Chondrocyte (in vitro differentiated cells): Measurements from ENCODE around the gene POLR2J. TPM values are rescaled to one million over a fixed set of nuclear protein-coding genes. Genes with fewer than 3 reads are reported as not detected.
"Not testable (repeated sequence)": the region's sequence is repeated elsewhere in the genome, so short reads cannot be mapped to it uniquely, and the experiment has no call there.

Experiments used
- DNase-seq: peaks from one replicate; pipeline ENCODE4 v3.0.0; 2021; ENCODE audit warnings: mixed read lengths, low spot score
- H3K27ac Mint-ChIP-seq: one replicate; pipeline ENCODE4 v1.8.0; 2021; ENCODE audit warnings: mild to moderate bottlenecking, moderate library complexity, mixed read lengths; ENCODE audit not compliant: unreplicated experiment
- H3K27me3 Mint-ChIP-seq: 2 replicates; pipeline ENCODE4 v1.8.0; 2021; ENCODE audit warnings: low read depth, mixed read lengths
- H3K36me3 Mint-ChIP-seq: 2 replicates; pipeline ENCODE4 v1.8.0; 2021; ENCODE audit warnings: low read depth, mixed read lengths
- H3K4me1 Mint-ChIP-seq: 2 replicates; pipeline ENCODE4 v1.8.0; 2021; ENCODE audit warnings: low read depth, mild to moderate bottlenecking, mixed read lengths
- H3K4me3 Mint-ChIP-seq: one replicate; pipeline ENCODE4 v1.8.0; 2021; ENCODE audit warnings: mild to moderate bottlenecking, moderate library complexity, mixed read lengths; ENCODE audit not compliant: unreplicated experiment
- H3K9me3 Mint-ChIP-seq: 2 replicates; pipeline ENCODE4 v1.8.0; 2021; ENCODE audit warnings: low read depth, mixed read lengths
- total RNA-seq: library from RNA; stranded (reverse); gene quantifications from 3 replicates; pipeline ENCODE4 v1.2.1, GENCODE V29; 2021
- TF ChIP-seq, protein P1 (sequence below): fragments of 200-600 bp; sonication (generic); IDR thresholded peaks from 2 replicates; pipeline ENCODE4 v1.5.0; 2021; ENCODE audit warnings: antibody characterized with exemption, mild to moderate bottlenecking, moderate library complexity

POLR2J gene
- total RNA-seq, 1 donor from 2014 or later: 36.6 TPM

DNA sequence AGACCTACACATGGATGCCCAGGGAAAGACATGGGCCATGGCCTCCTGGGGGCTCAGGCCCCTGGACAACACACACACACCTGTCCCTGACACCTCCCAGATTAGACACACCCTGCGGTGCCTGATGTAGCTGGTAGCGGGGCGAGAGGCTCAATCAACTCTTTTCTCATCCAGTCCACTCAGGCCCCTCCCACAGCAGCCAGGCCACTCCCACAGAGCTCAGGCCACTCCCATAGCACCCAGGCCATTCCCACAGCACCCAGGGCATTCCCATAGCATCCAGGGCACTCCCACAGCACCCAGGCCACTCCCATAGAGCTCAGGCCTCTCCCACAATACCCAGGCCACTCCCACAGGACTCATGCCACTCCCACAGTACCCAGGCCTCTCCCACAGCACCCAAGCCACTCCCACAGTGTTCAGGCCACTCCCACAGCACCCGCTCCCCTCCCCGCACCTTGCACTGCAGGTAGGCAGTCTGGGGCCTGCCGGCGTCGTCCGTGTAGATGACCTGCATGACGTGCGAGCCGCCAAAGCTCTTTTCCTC lies 11.9 kb upstream of the POLR2J start:
- not testable (repeated sequence) for H3K9me3 Mint-ChIP-seq, H3K4me3 Mint-ChIP-seq, H3K36me3 Mint-ChIP-seq, H3K27me3 Mint-ChIP-seq, H3K4me1 Mint-ChIP-seq, H3K27ac Mint-ChIP-seq
- peak; percentile 37 for DNase-seq

GRCh38 chr7:102484317-102484716 lies 5.6 kb upstream of the POLR2J start:
- not testable (repeated sequence) for H3K27ac Mint-ChIP-seq, DNase-seq, H3K4me3 Mint-ChIP-seq, H3K36me3 Mint-ChIP-seq, H3K9me3 Mint-ChIP-seq, H3K4me1 Mint-ChIP-seq, H3K27me3 Mint-ChIP-seq

GRCh38 chr7:102481962-102482361 lies 3.2 kb upstream of the POLR2J start:
- H3K4me3 Mint-ChIP-seq, H3K27ac Mint-ChIP-seq, H3K9me3 Mint-ChIP-seq, H3K36me3 Mint-ChIP-seq, H3K27me3 Mint-ChIP-seq, H3K4me1 Mint-ChIP-seq: not testable (repeated sequence)
- peak; percentile 58 for DNase-seq

DNA sequence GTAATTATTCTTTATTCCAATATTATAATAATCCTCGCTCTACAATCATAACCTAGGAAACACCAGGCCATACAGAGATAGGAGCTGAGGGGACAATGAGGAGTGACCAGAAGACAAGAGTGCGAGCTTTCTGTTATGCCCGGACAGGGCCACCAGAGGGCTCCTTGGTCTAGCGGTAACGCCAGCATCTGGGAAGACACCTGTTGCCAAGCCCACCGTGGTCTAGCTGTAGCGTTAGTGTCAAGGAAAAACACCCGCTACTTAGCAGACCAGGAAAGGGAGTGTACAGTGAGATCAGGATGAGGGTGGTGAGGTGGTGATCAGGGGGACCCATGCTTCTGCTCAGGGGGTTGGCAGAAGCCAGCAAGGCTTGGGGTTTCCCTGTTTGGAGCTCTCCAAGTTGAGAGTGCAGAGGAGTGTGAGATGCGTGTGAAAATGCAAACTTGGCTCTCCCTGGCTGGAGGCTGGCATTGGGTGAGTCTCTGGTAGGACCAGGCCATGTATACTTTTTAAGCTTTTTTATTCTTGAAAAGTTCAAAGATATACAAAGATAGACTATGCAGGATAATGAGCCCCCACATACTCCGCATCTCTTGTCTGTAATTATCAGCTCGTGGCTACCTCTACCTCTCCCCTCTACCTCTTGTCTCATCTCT lies 1.4 kb upstream of the POLR2J start:
- TF ChIP-seq, protein P1, sequence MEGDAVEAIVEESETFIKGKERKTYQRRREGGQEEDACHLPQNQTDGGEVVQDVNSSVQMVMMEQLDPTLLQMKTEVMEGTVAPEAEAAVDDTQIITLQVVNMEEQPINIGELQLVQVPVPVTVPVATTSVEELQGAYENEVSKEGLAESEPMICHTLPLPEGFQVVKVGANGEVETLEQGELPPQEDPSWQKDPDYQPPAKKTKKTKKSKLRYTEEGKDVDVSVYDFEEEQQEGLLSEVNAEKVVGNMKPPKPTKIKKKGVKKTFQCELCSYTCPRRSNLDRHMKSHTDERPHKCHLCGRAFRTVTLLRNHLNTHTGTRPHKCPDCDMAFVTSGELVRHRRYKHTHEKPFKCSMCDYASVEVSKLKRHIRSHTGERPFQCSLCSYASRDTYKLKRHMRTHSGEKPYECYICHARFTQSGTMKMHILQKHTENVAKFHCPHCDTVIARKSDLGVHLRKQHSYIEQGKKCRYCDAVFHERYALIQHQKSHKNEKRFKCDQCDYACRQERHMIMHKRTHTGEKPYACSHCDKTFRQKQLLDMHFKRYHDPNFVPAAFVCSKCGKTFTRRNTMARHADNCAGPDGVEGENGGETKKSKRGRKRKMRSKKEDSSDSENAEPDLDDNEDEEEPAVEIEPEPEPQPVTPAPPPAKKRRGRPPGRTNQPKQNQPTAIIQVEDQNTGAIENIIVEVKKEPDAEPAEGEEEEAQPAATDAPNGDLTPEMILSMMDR: peak; percentile 64
- H3K36me3 Mint-ChIP-seq, H3K4me3 Mint-ChIP-seq, H3K4me1 Mint-ChIP-seq, H3K9me3 Mint-ChIP-seq, H3K27ac Mint-ChIP-seq, H3K27me3 Mint-ChIP-seq: not testable (repeated sequence)
- peak; percentile 3 for DNase-seq

DNA sequence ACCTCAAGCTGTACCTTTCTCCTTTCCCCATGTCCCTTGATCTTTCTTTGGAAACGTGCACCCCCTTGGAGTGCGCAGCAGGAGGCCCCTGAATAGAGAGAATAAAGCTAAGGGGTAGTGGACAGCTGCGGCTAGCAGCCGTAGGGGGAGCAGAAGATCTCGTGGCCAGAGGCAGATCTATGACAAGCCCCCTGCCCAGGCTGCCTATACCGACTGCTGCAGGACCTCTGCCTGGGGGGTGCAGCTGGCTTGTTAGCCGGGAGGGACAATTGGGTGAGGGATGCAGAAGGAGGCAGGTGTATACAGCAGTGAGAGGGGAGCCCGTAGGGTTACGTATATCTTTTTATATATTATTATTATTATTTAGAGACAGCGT lies 475 bp upstream of the POLR2J start:
- H3K36me3 Mint-ChIP-seq, H3K27me3 Mint-ChIP-seq, H3K4me1 Mint-ChIP-seq, H3K4me3 Mint-ChIP-seq, DNase-seq, H3K27ac Mint-ChIP-seq, H3K9me3 Mint-ChIP-seq: not testable (repeated sequence)

DNA sequence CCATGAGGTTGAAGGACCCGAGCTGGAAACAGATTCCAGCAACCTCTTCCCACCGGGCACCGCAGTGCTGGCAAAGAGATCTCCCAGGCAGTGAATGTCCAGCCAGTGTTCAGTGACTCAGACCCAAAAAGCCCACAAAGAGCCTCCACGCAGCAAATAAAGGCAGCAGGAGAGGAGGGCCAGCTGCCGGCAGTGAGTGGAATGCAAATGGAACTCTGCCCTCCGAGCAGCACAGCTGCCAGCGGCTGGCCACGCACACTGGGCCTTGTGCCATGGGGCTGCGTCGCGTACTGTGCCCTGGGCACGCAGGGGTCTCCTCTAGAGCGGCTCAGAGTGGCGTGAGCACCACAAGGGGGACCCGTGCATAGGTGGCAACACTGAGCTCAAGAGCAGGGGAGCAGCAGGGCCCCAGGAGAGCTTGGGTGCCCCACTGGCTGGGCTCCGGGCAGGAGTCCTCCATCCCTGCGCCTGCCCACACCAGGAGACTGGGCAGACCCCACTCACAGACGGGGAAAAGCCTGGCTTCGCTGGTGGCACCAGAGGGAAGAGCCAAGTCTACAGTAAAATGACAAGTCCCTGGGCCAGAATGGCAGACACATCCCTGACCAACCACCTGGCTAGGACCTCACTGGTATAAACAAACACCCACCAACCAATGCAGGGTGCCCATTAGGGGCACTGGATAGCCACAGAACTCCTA lies 3.8 kb downstream of the POLR2J start:
- H3K27me3 Mint-ChIP-seq, H3K9me3 Mint-ChIP-seq, H3K36me3 Mint-ChIP-seq, H3K4me1 Mint-ChIP-seq, H3K27ac Mint-ChIP-seq, H3K4me3 Mint-ChIP-seq: not testable (repeated sequence)
- DNase-seq: peak; percentile 56

GRCh38 chr7:102474116-102474515 lies 4.6 kb downstream of the POLR2J start:
- H3K9me3 Mint-ChIP-seq, H3K4me1 Mint-ChIP-seq, H3K4me3 Mint-ChIP-seq, H3K27me3 Mint-ChIP-seq, H3K27ac Mint-ChIP-seq, H3K36me3 Mint-ChIP-seq: not testable (repeated sequence)
- peak; percentile 13 for DNase-seq

DNA sequence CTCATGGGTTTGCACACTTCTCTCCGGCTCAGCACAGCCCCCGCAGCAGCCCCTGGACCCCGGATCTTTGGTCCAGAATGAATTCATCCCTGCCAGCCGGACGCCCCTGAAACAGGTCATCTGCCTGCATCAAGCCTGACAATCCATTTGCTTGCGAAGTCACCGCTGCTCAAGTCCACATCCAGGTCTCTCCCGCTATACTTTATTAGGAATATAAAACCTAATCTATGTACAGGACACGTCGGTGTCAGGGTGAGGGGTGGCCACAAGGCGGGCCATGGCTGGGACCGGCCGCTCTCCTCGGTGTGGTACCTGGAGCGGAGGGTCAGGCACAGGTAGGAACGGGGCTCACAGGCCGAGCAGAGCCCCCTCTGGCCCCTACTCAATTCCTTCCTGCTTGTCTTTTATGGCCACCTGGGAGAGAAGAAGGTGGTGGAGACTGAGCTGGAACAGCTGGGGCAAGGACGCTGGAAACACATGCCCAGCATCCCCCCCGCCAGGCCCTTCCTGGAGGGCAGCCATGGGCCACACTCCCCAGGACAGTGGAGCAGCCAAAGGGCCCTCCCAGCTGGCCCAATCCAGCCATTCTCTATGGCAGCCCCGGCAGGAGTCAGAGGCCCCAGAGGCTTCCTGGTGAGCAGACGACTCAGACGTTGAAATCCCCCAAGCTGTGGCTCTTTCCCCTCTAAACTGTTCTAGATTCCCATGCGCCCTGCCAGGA lies 5.3 kb downstream of the POLR2J start:
- Mint-ChIP-seq H3K4me3 (no peak overlapping the region), H3K36me3 (peaks cover 5% of the 10 kb centered on the region), H3K9me3 (no peaks in the 10 kb centered on the region), H3K27me3 (no peaks in the 10 kb centered on the region), H3K27ac (no peak overlapping the region), H3K4me1 (no peaks in the 10 kb centered on the region)
- TF ChIP-seq, protein P1: no peak
- peak; percentile 86 for DNase-seq
